ENCODE data around the gene ZNG1A. TPM values are rescaled to one million over a fixed set of nuclear protein-coding genes. Genes with fewer than 3 reads are reported as not detected.
A peak's percentile ranks its signal among the peaks of the same experiment; 100 is the strongest.
"Not testable (repeated sequence)": the region's sequence is repeated elsewhere in the genome, so short reads cannot be mapped to it uniquely, and the experiment has no call there.

The ZNG1A gene
- total and polyA plus RNA-seq, 5 donors from 2014 or later = 12.3 to 28.5 (median 18.3) TPM

- H3K36me3 Mint-ChIP-seq; H3K4me3 ChIP-seq (ENCODE audit: low read depth, low read length); H3K9me3 ChIP-seq (ENCODE audit: control insufficient read depth in 2 of 2, low read length in 2 of 2); H3K27ac ChIP-seq (ENCODE audit: insufficient read depth, low read length, poor library complexity, severe bottlenecking); DNase-seq; H3K36me3 ChIP-seq (ENCODE audit: control insufficient read depth, insufficient read depth, low read length); H3K4me1 Mint-ChIP-seq; H3K4me1 ChIP-seq (ENCODE audit: control insufficient read depth, insufficient read depth, low read length, poor library complexity, severe bottlenecking); H3K27me3 ChIP-seq (ENCODE audit: control insufficient read depth, insufficient read depth, low read length); H3K9me3 Mint-ChIP-seq; H3K4me3 Mint-ChIP-seq; H3K27ac Mint-ChIP-seq; ATAC-seq (ENCODE audit: low read depth in 2 of 2): not testable (repeated sequence)
- peaks cover 10% of the 10 kb centered on the region for H3K27me3 Mint-ChIP-seq
Observed at GRCh38 chr9:100430-100829, 78.4 kb downstream of the ZNG1A start.

GRCh38 chr9:99867-100266 lies 79.0 kb downstream of the ZNG1A start:
- not testable (repeated sequence) for H3K9me3 Mint-ChIP-seq; H3K36me3 ChIP-seq (ENCODE audit: control insufficient read depth, insufficient read depth, low read length); H3K4me1 ChIP-seq (ENCODE audit: control insufficient read depth, insufficient read depth, low read length, poor library complexity, severe bottlenecking); H3K27me3 ChIP-seq (ENCODE audit: control insufficient read depth, insufficient read depth, low read length); H3K27me3 Mint-ChIP-seq; DNase-seq; H3K36me3 Mint-ChIP-seq; H3K27ac ChIP-seq (ENCODE audit: insufficient read depth, low read length, poor library complexity, severe bottlenecking); H3K27ac Mint-ChIP-seq; ATAC-seq (ENCODE audit: low read depth in 2 of 2); H3K4me3 Mint-ChIP-seq; H3K9me3 ChIP-seq (ENCODE audit: control insufficient read depth in 2 of 2, low read length in 2 of 2); H3K4me3 ChIP-seq (ENCODE audit: low read depth, low read length); H3K4me1 Mint-ChIP-seq

DNA sequence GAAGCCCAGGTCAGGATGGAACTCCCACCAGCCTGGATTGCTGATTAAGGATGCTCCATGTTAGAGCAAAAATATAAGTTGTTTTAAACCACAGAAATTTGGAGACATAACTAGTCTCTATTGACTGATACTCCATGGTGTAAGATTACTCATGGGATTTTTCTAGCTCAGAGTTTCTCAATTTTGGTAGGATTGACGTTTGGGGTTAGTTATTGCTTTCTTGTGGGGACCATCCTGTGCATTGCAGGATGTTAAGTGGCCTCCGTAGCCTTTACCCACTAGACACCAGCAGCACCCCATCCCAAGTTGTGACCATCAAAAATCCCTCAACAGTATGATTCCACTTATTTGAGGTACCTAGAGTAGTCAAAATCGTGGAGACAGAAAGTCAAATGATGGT lies 80.1 kb downstream of the ZNG1A start:
- not testable (repeated sequence) for H3K4me3 Mint-ChIP-seq; H3K9me3 Mint-ChIP-seq; H3K4me1 ChIP-seq (ENCODE audit: control insufficient read depth, insufficient read depth, low read length, poor library complexity, severe bottlenecking); H3K27ac ChIP-seq (ENCODE audit: insufficient read depth, low read length, poor library complexity, severe bottlenecking); H3K27ac Mint-ChIP-seq; H3K36me3 Mint-ChIP-seq; H3K9me3 ChIP-seq (ENCODE audit: control insufficient read depth in 2 of 2, low read length in 2 of 2); ATAC-seq (ENCODE audit: low read depth in 2 of 2); H3K4me3 ChIP-seq (ENCODE audit: low read depth, low read length); H3K27me3 Mint-ChIP-seq; H3K27me3 ChIP-seq (ENCODE audit: control insufficient read depth, insufficient read depth, low read length); H3K4me1 Mint-ChIP-seq; DNase-seq; H3K36me3 ChIP-seq (ENCODE audit: control insufficient read depth, insufficient read depth, low read length)

GRCh38 chr9:94992-95391 lies 83.9 kb downstream of the ZNG1A start:
- H3K36me3 Mint-ChIP-seq; H3K27ac ChIP-seq (ENCODE audit: insufficient read depth, low read length, poor library complexity, severe bottlenecking); DNase-seq; H3K4me3 Mint-ChIP-seq; H3K27me3 ChIP-seq (ENCODE audit: control insufficient read depth, insufficient read depth, low read length); H3K27me3 Mint-ChIP-seq; H3K9me3 Mint-ChIP-seq; H3K36me3 ChIP-seq (ENCODE audit: control insufficient read depth, insufficient read depth, low read length); ATAC-seq (ENCODE audit: low read depth in 2 of 2); H3K27ac Mint-ChIP-seq; H3K9me3 ChIP-seq (ENCODE audit: control insufficient read depth in 2 of 2, low read length in 2 of 2); H3K4me3 ChIP-seq (ENCODE audit: low read depth, low read length); H3K4me1 Mint-ChIP-seq; H3K4me1 ChIP-seq (ENCODE audit: control insufficient read depth, insufficient read depth, low read length, poor library complexity, severe bottlenecking): not testable (repeated sequence)

DNA sequence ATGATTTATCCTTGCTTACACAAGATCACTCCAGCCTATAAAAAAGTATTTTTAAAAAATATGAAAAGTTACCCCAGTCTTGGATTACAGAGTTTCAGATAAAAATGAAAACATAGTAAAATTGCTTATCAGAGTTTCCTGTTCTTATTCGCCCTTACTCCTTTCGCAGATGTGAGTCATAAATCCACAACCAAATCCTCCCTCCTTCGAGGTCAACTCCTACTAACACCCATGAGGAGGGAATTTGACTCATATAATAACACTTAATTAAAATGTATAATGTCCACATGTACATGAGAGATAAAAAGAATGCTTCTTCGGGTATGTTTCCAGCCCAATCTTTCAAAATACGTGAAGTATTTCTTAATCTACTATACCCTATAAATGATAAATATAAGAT lies 84.5 kb downstream of the ZNG1A start:
- not testable (repeated sequence) for H3K9me3 Mint-ChIP-seq; H3K36me3 Mint-ChIP-seq; H3K4me1 ChIP-seq (ENCODE audit: control insufficient read depth, insufficient read depth, low read length, poor library complexity, severe bottlenecking); H3K4me1 Mint-ChIP-seq; H3K4me3 Mint-ChIP-seq; H3K27ac Mint-ChIP-seq; H3K27ac ChIP-seq (ENCODE audit: insufficient read depth, low read length, poor library complexity, severe bottlenecking); H3K4me3 ChIP-seq (ENCODE audit: low read depth, low read length); H3K27me3 Mint-ChIP-seq; H3K27me3 ChIP-seq (ENCODE audit: control insufficient read depth, insufficient read depth, low read length); DNase-seq; ATAC-seq (ENCODE audit: low read depth in 2 of 2); H3K9me3 ChIP-seq (ENCODE audit: control insufficient read depth in 2 of 2, low read length in 2 of 2); H3K36me3 ChIP-seq (ENCODE audit: control insufficient read depth, insufficient read depth, low read length)

- H3K9me3 Mint-ChIP-seq; H3K9me3 ChIP-seq (ENCODE audit: control insufficient read depth in 2 of 2, low read length in 2 of 2); H3K4me1 ChIP-seq (ENCODE audit: control insufficient read depth, insufficient read depth, low read length, poor library complexity, severe bottlenecking); H3K4me1 Mint-ChIP-seq; H3K4me3 ChIP-seq (ENCODE audit: low read depth, low read length); H3K36me3 ChIP-seq (ENCODE audit: control insufficient read depth, insufficient read depth, low read length); H3K27ac ChIP-seq (ENCODE audit: insufficient read depth, low read length, poor library complexity, severe bottlenecking); H3K36me3 Mint-ChIP-seq; ATAC-seq (ENCODE audit: low read depth in 2 of 2); H3K4me3 Mint-ChIP-seq; H3K27me3 ChIP-seq (ENCODE audit: control insufficient read depth, insufficient read depth, low read length); H3K27me3 Mint-ChIP-seq; H3K27ac Mint-ChIP-seq; DNase-seq: not testable (repeated sequence)
Observed at GRCh38 chr9:93909-94308, 84.9 kb downstream of the ZNG1A start.

DNA sequence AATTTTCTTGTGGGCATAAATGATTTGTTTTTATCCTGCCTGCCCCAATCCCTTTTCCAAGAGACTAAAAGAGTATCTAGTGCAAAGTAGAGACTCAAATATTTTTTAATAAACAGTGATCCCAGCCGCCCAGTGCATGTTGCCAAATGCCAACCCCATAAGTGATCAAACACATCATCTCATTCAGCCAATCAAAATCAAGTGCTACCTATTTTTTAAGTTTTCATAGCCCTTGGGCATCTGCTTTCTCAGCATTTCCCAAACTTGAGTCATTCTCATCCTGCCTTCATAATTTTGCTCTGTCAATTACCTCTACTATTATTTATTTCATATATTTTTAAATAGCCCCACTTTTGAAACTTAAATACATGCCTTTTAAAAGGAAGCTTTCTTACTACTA lies 88.0 kb downstream of the ZNG1A start:
- ATAC-seq (ENCODE audit: low read depth in 2 of 2); H3K9me3 Mint-ChIP-seq; H3K4me3 ChIP-seq (ENCODE audit: low read depth, low read length); DNase-seq; H3K27ac Mint-ChIP-seq; H3K4me1 ChIP-seq (ENCODE audit: control insufficient read depth, insufficient read depth, low read length, poor library complexity, severe bottlenecking); H3K4me3 Mint-ChIP-seq; H3K36me3 Mint-ChIP-seq; H3K27ac ChIP-seq (ENCODE audit: insufficient read depth, low read length, poor library complexity, severe bottlenecking); H3K4me1 Mint-ChIP-seq; H3K9me3 ChIP-seq (ENCODE audit: control insufficient read depth in 2 of 2, low read length in 2 of 2); H3K36me3 ChIP-seq (ENCODE audit: control insufficient read depth, insufficient read depth, low read length); H3K27me3 ChIP-seq (ENCODE audit: control insufficient read depth, insufficient read depth, low read length): not testable (repeated sequence)
- peaks cover 11% of the 10 kb centered on the region for H3K27me3 Mint-ChIP-seq

DNA sequence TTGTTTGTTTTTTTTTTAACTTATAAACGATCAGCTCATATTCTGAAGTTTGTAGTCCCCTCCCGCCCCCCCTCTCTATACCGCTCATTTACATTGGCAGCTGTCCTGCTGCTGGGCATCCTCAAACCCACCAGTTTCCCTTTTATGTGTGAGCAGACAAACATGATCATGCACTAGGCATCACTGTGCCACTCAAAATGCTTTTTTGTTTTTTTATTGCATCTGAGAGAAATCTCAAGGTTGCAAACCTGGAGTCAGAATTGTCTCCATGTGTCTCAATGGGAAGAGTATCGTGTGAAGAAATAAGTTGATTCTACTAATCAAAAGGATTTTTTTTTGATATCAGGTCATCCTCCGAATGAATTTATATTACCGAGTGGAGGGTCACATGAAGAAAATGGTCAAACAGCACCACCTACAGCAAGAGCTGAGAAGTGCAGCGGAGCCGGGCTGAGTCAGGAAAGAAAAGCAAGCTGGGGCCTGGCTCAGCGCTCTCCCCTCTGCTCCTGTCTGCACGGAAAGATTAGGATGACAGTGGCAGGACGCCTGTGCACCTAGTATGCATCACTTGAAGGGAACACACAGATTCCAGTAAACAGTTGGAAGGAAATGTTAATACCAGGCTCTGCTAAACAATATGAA lies 90.3 kb downstream of the ZNG1A start:
- H3K27me3 Mint-ChIP-seq = peaks cover 11% of the 10 kb centered on the region
- H3K4me3 Mint-ChIP-seq; H3K4me1 Mint-ChIP-seq; H3K27ac ChIP-seq (ENCODE audit: insufficient read depth, low read length, poor library complexity, severe bottlenecking); H3K4me3 ChIP-seq (ENCODE audit: low read depth, low read length); H3K36me3 ChIP-seq (ENCODE audit: control insufficient read depth, insufficient read depth, low read length); H3K27ac Mint-ChIP-seq; H3K27me3 ChIP-seq (ENCODE audit: control insufficient read depth, insufficient read depth, low read length); H3K9me3 ChIP-seq (ENCODE audit: control insufficient read depth in 2 of 2, low read length in 2 of 2); H3K36me3 Mint-ChIP-seq; H3K9me3 Mint-ChIP-seq; H3K4me1 ChIP-seq (ENCODE audit: control insufficient read depth, insufficient read depth, low read length, poor library complexity, severe bottlenecking): not testable (repeated sequence)
- peak; percentile 80 to 81 for ATAC-seq (ENCODE audit: low read depth in 2 of 2)
- DNase-seq = peak in 1 of 3 donors; percentile 14
